Activated CD4-positive, alpha-beta T cell treated with anti-CD3 and anti-CD28 coated beads, Interleukin-2, amount 10 ng/mL, durations not matched to agents 24 days and 14 days (primary cell): ENCODE results near the gene BBS10. TPM values are rescaled to one million over a fixed set of nuclear protein-coding genes. Genes with fewer than 3 reads are reported as not detected.

Experiments
- DNase-seq: peaks from one replicate; pipeline ENCODE4 v3.0.0; 2022
- H3K27ac Mint-ChIP-seq: one replicate; pipeline ENCODE4 v1.8.0; 2022; ENCODE audit warnings: mild to moderate bottlenecking, mixed read lengths
- H3K27me3 Mint-ChIP-seq: one replicate; pipeline ENCODE4 v1.8.0; 2022; ENCODE audit warnings: mixed read lengths
- H3K36me3 Mint-ChIP-seq: one replicate; pipeline ENCODE4 v1.8.0; 2022; ENCODE audit warnings: low read depth, mild to moderate bottlenecking, mixed read lengths
- H3K4me1 Mint-ChIP-seq: one replicate; pipeline ENCODE4 v1.8.0; 2021; ENCODE audit warnings: mixed read lengths
- H3K4me3 Mint-ChIP-seq: one replicate; pipeline ENCODE4 v1.8.0; 2022; ENCODE audit warnings: mild to moderate bottlenecking, moderate library complexity, mixed read lengths
- H3K9me3 Mint-ChIP-seq: one replicate; pipeline ENCODE4 v1.8.0; 2021; ENCODE audit warnings: mixed read lengths
- intact Hi-C: fragments of 100-400 bp; cut with micrococcal nuclease; formaldehyde crosslinking; loops from one replicate; pipeline ENCODE4 v1.15.1; 2023
- total RNA-seq: library from RNA; stranded (reverse); gene quantifications from 2 replicates; pipeline ENCODE4 v1.2.3, GENCODE V29; 2022

The BBS10 gene
- total RNA-seq, 1 donor from 2014 or later: 3.8 TPM

- intact Hi-C loops: no loop called here
- H3K36me3 Mint-ChIP-seq: no peaks in the 10 kb centered on the region
- H3K27me3 Mint-ChIP-seq: peaks cover 5% of the 10 kb centered on the region
- H3K4me1 Mint-ChIP-seq: no peaks in the 10 kb centered on the region
- no peak overlapping the region for H3K27ac Mint-ChIP-seq
- H3K4me3 Mint-ChIP-seq: no peak overlapping the region
- no peak for DNase-seq
- H3K9me3 Mint-ChIP-seq: no peaks in the 10 kb centered on the region
Observed at GRCh38 chr12:76316468-76316867, 31.7 kb downstream of the BBS10 start.

DNA sequence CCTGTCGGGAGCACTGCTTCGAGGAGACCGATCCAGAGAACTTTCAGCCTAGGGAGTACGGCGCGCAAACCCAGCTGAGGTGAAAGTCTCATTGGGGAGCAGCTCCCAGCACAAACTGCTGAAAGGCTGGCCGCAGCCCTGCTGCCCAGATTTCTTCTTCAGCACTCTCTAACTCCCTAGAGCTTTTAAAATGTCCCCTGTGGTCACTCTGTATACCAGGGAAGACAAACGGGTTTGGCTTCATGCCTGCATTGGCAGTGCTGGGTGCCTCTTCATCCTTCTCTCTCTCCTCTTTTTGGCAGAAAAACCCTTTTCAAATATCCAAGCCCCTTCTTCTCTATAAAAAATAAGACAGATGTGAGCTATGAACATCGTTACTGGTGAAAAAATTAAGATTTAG, 34.9 kb downstream of the BBS10 start:
- no peak overlapping the region for H3K27ac Mint-ChIP-seq
- H3K4me1 Mint-ChIP-seq: no peaks in the 10 kb centered on the region
- intact Hi-C loops: no loop called here
- no peak for DNase-seq
- H3K4me3 Mint-ChIP-seq: no peak overlapping the region
- no peaks in the 10 kb centered on the region for H3K9me3 Mint-ChIP-seq
- H3K36me3 Mint-ChIP-seq: no peaks in the 10 kb centered on the region
- H3K27me3 Mint-ChIP-seq: peaks cover 5% of the 10 kb centered on the region

GRCh38 chr12:76312315-76312714, 35.9 kb downstream of the BBS10 start:
- no peaks in the 10 kb centered on the region for H3K36me3 Mint-ChIP-seq
- no peak overlapping the region for H3K4me3 Mint-ChIP-seq
- DNase-seq: no peak
- H3K4me1 Mint-ChIP-seq: no peaks in the 10 kb centered on the region
- H3K9me3 Mint-ChIP-seq: peaks cover 4% of the 10 kb centered on the region
- no peak overlapping the region for H3K27ac Mint-ChIP-seq
- peaks cover 9% of the 10 kb centered on the region for H3K27me3 Mint-ChIP-seq
- intact Hi-C loops: no loop called here

GRCh38 chr12:76311796-76312195, 36.4 kb downstream of the BBS10 start:
- Mint-ChIP-seq H3K36me3 (no peaks in the 10 kb centered on the region), H3K4me3 (no peak overlapping the region), H3K27me3 (peaks cover 9% of the 10 kb centered on the region), H3K27ac (no peak overlapping the region), H3K9me3 (peaks cover 4% of the 10 kb centered on the region), H3K4me1 (no peaks in the 10 kb centered on the region)
- intact Hi-C loops: no loop called here
- DNase-seq: no peak

GRCh38 chr12:76310110-76310509, 38.1 kb downstream of the BBS10 start:
- Mint-ChIP-seq H3K9me3 (peaks cover 10% of the 10 kb centered on the region), H3K36me3 (no peaks in the 10 kb centered on the region), H3K27ac (no peak overlapping the region), H3K4me1 (no peaks in the 10 kb centered on the region), H3K27me3 (peaks cover 11% of the 10 kb centered on the region), H3K4me3 (no peak overlapping the region)
- DNase-seq: no peak
- intact Hi-C loops: no loop called here

GRCh38 chr12:76308866-76309265, 39.3 kb downstream of the BBS10 start:
- no peak overlapping the region for H3K27ac Mint-ChIP-seq
- H3K27me3 Mint-ChIP-seq: peaks cover 10% of the 10 kb centered on the region

GRCh38 chr12:76307083-76307482, 41.1 kb downstream of the BBS10 start:
- no peak overlapping the region for H3K4me3 Mint-ChIP-seq
- intact Hi-C loops: no loop called here
- H3K27ac Mint-ChIP-seq: no peak overlapping the region
- no peak for DNase-seq
- peaks cover 15% of the 10 kb centered on the region for H3K9me3 Mint-ChIP-seq
- H3K27me3 Mint-ChIP-seq: peaks cover 10% of the 10 kb centered on the region
- H3K36me3 Mint-ChIP-seq: no peaks in the 10 kb centered on the region
- no peaks in the 10 kb centered on the region for H3K4me1 Mint-ChIP-seq

More at GRCh38 chr12:76308866-76309265, 39.3 kb downstream of the BBS10 start:
- intact Hi-C loops: no loop called here
- Mint-ChIP-seq H3K4me1 (no peaks in the 10 kb centered on the region), H3K4me3 (no peak overlapping the region), H3K9me3 (peaks cover 10% of the 10 kb centered on the region), H3K36me3 (no peaks in the 10 kb centered on the region)
- no peak for DNase-seq

DNA sequence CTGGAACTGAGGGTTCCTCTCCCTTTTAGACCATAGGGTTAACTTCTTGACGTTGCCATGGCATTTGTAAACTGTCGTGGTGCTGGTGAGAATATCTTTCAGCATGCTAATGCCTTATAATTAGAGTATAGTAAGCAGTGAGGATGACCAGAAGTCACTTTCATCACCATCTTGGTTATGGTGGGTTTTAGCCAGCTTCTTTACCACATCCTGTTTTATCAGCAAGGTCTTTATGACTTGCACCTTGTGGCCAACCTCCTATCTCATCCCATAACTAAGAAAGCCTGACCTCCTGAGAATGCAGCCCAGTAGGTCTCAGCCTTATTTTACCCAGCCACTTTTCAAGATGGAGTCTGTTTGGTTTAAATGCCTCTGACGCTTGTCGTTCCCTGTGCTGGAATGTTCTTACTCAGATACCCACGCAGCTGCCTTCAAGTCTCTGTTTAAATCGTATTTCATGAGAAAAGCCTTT, 44.2 kb downstream of the BBS10 start:
- H3K27me3 Mint-ChIP-seq: peaks cover 6% of the 10 kb centered on the region
- peaks cover 15% of the 10 kb centered on the region for H3K9me3 Mint-ChIP-seq
- no peaks in the 10 kb centered on the region for H3K4me1 Mint-ChIP-seq
- DNase-seq: no peak
- H3K27ac Mint-ChIP-seq: no peak overlapping the region
- intact Hi-C loops: no loop called here
- H3K4me3 Mint-ChIP-seq: no peak overlapping the region
- H3K36me3 Mint-ChIP-seq: no peaks in the 10 kb centered on the region

- H3K27me3 Mint-ChIP-seq: peaks cover 6% of the 10 kb centered on the region
- H3K36me3 Mint-ChIP-seq: no peaks in the 10 kb centered on the region
- intact Hi-C loops: no loop called here
- peaks cover 15% of the 10 kb centered on the region for H3K9me3 Mint-ChIP-seq
- H3K4me3 Mint-ChIP-seq: no peak overlapping the region
- H3K4me1 Mint-ChIP-seq: no peaks in the 10 kb centered on the region
- no peak overlapping the region for H3K27ac Mint-ChIP-seq
- no peak for DNase-seq
Observed at GRCh38 chr12:76303365-76303764, 44.9 kb downstream of the BBS10 start.

DNA sequence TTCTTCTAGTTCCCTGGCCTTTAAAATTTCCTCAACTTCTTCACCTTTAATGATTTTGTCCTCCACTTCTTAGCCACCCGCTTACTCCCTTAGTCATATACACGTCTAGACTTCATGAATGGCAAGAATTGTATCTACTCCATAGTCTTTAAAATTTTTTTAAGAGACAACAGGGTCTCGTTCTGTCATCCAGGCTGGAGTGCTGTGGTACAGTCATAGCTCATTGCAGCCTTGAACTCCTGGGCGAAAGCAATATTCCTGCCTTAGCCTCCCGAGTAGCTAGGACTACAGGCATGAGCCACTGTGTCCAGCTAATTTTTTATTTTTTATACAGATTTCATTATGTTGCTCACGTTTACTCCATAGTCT, 47.9 kb downstream of the BBS10 start:
- H3K36me3 Mint-ChIP-seq: no peaks in the 10 kb centered on the region
- no peak overlapping the region for H3K4me3 Mint-ChIP-seq
- peaks cover 5% of the 10 kb centered on the region for H3K9me3 Mint-ChIP-seq
- intact Hi-C loops: no loop called here
- no peaks in the 10 kb centered on the region for H3K4me1 Mint-ChIP-seq
- no peak overlapping the region for H3K27ac Mint-ChIP-seq
- H3K27me3 Mint-ChIP-seq: no peaks in the 10 kb centered on the region
- no peak for DNase-seq

- peaks cover 5% of the 10 kb centered on the region for H3K9me3 Mint-ChIP-seq
- intact Hi-C loops: no loop called here
- H3K27me3 Mint-ChIP-seq: no peaks in the 10 kb centered on the region
- H3K27ac Mint-ChIP-seq: no peak overlapping the region
- no peak overlapping the region for H3K4me3 Mint-ChIP-seq
- no peaks in the 10 kb centered on the region for H3K36me3 Mint-ChIP-seq
- no peaks in the 10 kb centered on the region for H3K4me1 Mint-ChIP-seq
- no peak for DNase-seq
Observed at GRCh38 chr12:76299536-76300296, 48.5 kb downstream of the BBS10 start.

Other genes with a start within 250 kb of the BBS10 start
- gene OSBPL8, start 211.4 kb upstream of the BBS10 start, total RNA-seq: 90.8 and 92.0 TPM in 2 replicates